Activated naive CD4-positive, alpha-beta T cell treated with anti-CD3 and anti-CD28 coated beads for 36 hours (primary cell): Measurements from ENCODE around the gene SFXN4. TPM values are rescaled to one million over a fixed set of nuclear protein-coding genes. Genes with fewer than 3 reads are reported as not detected.
A peak's percentile ranks its signal among the peaks of the same experiment; 100 is the strongest.
"Not testable (repeated sequence)": the region's sequence is repeated elsewhere in the genome, so short reads cannot be mapped to it uniquely, and the experiment has no call there.

Source experiments
- CTCF ChIA-PET: fragments of 350-600 bp; sonication (Branson Sonifier 250); formaldehyde crosslinking; loops from one replicate; lab custom pipeline; 2021; ENCODE audit warnings: antibody characterized with exemption; lab: Charles Lee
- DNase-seq: peaks from one replicate; pipeline ENCODE4 v3.0.0-alpha.2; 2020
- H3K27ac Mint-ChIP-seq: one replicate; pipeline ENCODE4 v1.8.0; 2021; ENCODE audit warnings: mild to moderate bottlenecking, mixed read lengths
- H3K27me3 Mint-ChIP-seq: one replicate; pipeline ENCODE4 v1.8.0; 2021; ENCODE audit warnings: low read depth, mixed read lengths
- H3K36me3 Mint-ChIP-seq: one replicate; pipeline ENCODE4 v1.8.0; 2021; ENCODE audit warnings: low read depth, mixed read lengths
- H3K4me1 Mint-ChIP-seq: one replicate; pipeline ENCODE4 v1.8.0; 2021; ENCODE audit warnings: low read depth, mixed read lengths
- H3K4me3 Mint-ChIP-seq: one replicate; pipeline ENCODE4 v1.8.0; 2021; ENCODE audit warnings: mild to moderate bottlenecking, moderate library complexity, mixed read lengths
- H3K9me3 Mint-ChIP-seq: one replicate; pipeline ENCODE4 v1.8.0; 2021; ENCODE audit warnings: mixed read lengths
- intact Hi-C: fragments of 100-400 bp; cut with micrococcal nuclease; formaldehyde crosslinking; loops from one replicate; pipeline ENCODE4 v1.15.1; 2023
- total RNA-seq, 2 experiments: library from RNA; stranded (reverse); gene quantifications; one replicate each; pipeline ENCODE4 v1.2.3, GENCODE V29; 2021

SFXN4 gene
- total RNA-seq, 2 experiments from 2014 or later = 46.1 to 51.7 TPM

DNA sequence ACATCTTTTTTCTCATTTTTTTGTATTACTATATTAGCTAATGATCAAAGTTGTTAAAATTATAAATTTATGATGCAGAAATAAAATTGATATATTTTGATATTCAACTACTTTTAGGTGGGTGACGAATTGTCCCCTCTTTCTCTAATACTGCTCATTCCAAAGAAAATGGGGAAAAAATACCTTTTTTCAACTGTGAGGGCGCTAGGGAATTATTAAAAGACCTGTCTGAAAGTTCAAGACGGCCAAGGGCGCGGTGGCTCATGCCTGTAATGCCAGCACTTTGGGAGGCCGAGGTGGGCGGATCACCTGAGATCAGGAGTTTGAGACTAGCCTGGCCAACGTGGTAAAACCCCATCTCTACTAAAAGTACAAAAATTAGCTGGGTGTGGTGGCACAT lies 27.6 kb downstream of the SFXN4 start:
- DNase-seq, intact Hi-C loops, H3K4me3 Mint-ChIP-seq, H3K27me3 Mint-ChIP-seq, H3K9me3 Mint-ChIP-seq: not testable (repeated sequence)
- CTCF ChIA-PET = interaction anchor here (1.7 kb wide), 1 partner anchor 34 kb away, joined by 4 read pairs; the partner anchor contains the start of gene DENND10
- Mint-ChIP-seq H3K4me1 (peaks cover 22% of the 10 kb centered on the region), H3K27ac (peak overlapping the region; percentile 30), H3K36me3 (peaks cover 26% of the 10 kb centered on the region)

DNA sequence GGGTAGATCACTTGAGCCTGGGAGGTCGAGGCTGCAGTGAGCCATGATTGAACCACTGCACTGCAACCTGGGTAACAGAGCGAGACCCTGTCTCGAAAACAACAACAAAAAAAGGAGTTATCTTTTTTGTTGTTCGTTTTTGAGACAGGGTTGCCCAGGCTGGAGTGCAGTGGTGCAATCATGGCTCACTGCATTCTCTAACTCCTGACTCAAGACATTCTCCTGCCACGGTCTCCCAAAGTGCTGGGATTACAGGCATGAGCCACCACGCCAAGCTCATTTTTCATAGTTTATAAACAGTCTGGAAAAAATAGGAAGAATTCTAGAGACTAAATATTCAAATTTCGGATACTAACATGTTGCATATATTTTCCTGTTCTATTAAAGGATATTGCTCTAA lies 29.4 kb downstream of the SFXN4 start:
- H3K36me3 Mint-ChIP-seq = peaks cover 35% of the 10 kb centered on the region
- DNase-seq = no peak
- H3K27ac Mint-ChIP-seq = peak overlapping the region; percentile 53
- intact Hi-C loops = no loop called here
- H3K9me3 Mint-ChIP-seq = no peaks in the 10 kb centered on the region
- H3K27me3 Mint-ChIP-seq = no peaks in the 10 kb centered on the region
- CTCF ChIA-PET = no interaction called here
- H3K4me3 Mint-ChIP-seq = no peak overlapping the region
- H3K4me1 Mint-ChIP-seq = peaks cover 36% of the 10 kb centered on the region

DNA sequence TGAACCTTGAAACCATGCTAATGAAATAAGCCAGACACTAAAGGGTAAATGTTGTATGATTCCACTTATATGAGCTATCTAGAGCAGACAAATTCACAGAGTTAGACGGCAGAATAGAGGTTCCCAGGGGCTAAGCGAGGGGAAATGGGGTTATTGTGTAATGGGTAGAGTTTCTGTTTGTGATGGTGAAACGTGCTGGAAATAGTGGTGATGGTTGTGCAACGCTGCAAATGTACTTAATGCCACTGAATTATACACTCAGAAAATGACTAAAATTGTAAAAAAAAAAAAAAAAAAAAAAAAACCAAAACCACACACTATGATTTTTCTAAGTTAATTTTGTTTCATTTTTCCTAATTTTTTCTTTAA lies 30.0 kb downstream of the SFXN4 start:
- DNase-seq = peak; percentile 40
- no peaks in the 10 kb centered on the region for H3K9me3 Mint-ChIP-seq
- CTCF ChIA-PET = no interaction called here
- H3K27ac Mint-ChIP-seq = peak overlapping the region; percentile 64
- H3K4me3 Mint-ChIP-seq = no peak overlapping the region
- intact Hi-C loops = no loop called here
- H3K4me1 Mint-ChIP-seq = peaks cover 41% of the 10 kb centered on the region
- peaks cover 38% of the 10 kb centered on the region for H3K36me3 Mint-ChIP-seq
- no peaks in the 10 kb centered on the region for H3K27me3 Mint-ChIP-seq

DNA sequence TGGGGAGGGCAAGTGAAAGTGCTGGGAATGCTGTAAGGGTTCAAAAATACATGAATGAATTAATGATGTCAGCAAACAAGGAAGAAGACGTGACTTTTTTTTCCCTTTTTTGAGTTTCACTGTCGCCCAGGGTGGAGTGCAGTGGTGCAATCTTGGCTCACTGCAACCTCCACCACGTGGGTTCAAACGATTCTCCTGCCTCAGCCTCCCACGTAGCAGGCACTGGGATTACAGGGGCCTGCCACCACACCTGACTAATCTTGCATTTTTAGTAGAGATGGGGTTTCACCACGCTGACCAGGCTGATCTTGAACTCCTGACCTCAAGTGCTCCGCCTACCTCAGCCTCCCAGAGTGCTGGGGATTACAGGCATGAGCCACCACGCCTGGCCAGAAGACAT lies 31.6 kb downstream of the SFXN4 start:
- Mint-ChIP-seq H3K36me3 (peaks cover 33% of the 10 kb centered on the region), H3K27me3 (no peaks in the 10 kb centered on the region), H3K4me1 (peaks cover 44% of the 10 kb centered on the region), H3K9me3 (no peaks in the 10 kb centered on the region), H3K27ac (peak overlapping the region; percentile 74), H3K4me3 (no peak overlapping the region)
- intact Hi-C loops = loop anchor here (2.0 kb wide), 3 partner anchors 103 to 369 kb away; no protein-coding TSS in a partner anchor
- DNase-seq = peak; percentile 51
- CTCF ChIA-PET = no interaction called here

DNA sequence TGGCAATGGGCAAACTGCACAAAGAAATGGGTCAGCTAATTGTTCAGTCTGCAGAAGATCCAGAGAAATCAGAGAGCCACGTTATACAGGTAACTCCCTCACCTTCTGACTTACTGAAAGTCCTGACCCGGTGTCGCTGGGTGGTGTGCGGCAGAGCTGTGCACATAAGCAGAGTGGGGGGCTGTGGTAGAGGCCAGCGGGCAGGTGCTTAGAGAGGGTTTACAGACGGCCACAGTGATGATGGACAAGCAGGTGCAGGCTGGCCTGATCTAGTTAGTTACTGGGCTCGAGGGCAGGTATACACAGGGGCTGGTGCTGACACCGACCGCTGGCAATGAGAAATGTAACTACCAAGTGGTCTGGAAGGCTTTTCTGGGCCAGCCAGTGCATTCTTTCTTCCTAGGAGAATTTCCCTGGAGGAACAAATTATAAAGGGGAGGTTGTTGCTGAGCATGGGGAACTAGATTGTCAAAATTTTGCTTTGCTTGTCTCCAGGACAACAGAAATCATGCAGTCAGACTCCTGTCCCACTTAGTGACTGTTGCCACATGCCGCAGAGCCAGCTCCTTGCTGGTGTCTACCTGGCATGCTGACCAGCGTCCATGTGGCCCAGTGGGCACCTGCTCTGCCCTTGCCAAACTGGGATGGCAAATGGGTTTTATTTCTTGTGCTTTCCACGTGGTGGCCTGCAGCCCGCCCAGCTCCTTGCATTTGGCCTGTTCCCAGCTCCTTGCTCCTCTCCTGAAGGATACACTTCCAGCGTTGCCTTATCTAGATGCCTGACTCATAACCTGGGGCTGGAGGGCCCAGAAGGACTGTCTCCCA lies 32.8 kb downstream of the SFXN4 start:
- peaks cover 33% of the 10 kb centered on the region for H3K36me3 Mint-ChIP-seq
- CTCF ChIA-PET = no interaction called here

DNA sequence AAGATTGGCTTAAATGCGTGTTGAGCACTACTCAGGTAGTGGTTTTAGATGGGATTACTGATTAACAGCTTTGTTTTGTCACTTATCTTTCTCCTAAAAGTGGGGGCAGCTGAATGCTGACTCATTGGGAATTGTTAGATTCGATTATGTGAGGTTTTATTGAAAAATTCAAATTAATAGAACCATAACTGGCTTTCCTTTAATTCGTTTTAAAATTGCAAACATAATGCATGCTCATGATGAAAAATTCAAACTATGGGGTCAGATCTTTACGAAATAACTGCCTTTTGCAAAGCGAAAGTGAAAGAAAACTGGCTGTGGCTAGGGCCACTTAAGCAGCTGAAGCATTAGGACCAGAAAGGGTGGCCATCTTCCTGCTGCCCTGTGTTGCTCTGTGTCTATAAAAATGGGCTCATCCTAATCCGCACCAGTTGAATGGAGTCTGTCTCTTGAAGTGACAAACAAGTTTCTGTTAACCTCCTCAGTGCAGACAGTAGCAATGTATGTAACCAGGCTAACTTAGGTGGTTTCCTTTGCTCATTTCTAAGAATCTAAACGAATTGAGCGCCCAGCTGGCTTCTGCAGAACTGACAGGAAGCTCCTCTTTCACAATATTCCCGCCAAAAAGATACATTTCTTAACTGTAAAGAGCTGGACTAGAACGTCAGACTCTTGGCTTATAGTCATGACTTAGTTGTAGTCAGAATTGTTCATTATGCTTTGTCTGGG lies 33.8 kb downstream of the SFXN4 start:
- H3K36me3 Mint-ChIP-seq = peaks cover 33% of the 10 kb centered on the region
- H3K27me3 Mint-ChIP-seq = no peaks in the 10 kb centered on the region
- H3K27ac Mint-ChIP-seq = peak overlapping the region; percentile 99
- CTCF ChIA-PET = interaction anchor here (0.7 to 1.2 kb wide), 5 partner anchors 25 to 66 kb away, joined by 3 to 5 read pairs (median 3); partner anchors contain the start of gene EIF3A
- peaks cover 44% of the 10 kb centered on the region for H3K4me1 Mint-ChIP-seq
- intact Hi-C loops = loop anchor here (1.0 to 2.0 kb wide), 11 partner anchors 27 to 376 kb away; partner anchors contain the start of genes DENND10, EIF3A, PRDX3 and SFXN4
- DNase-seq = peak; percentile 80
- no peaks in the 10 kb centered on the region for H3K9me3 Mint-ChIP-seq
- peak overlapping the region; percentile 80 for H3K4me3 Mint-ChIP-seq

More for the DNA sequence above, 32.8 kb downstream of the SFXN4 start:
- DNase-seq = no peak
- H3K27me3 Mint-ChIP-seq = no peaks in the 10 kb centered on the region
- peaks cover 44% of the 10 kb centered on the region for H3K4me1 Mint-ChIP-seq
- intact Hi-C loops = loop anchor here (1.0 to 2.0 kb wide), 11 partner anchors 28 to 377 kb away; partner anchors contain the start of genes DENND10, EIF3A, PRDX3 and SFXN4
- H3K4me3 Mint-ChIP-seq = peak overlapping the region; percentile 80
- no peaks in the 10 kb centered on the region for H3K9me3 Mint-ChIP-seq
- peak overlapping the region; percentile 99 for H3K27ac Mint-ChIP-seq

DNA sequence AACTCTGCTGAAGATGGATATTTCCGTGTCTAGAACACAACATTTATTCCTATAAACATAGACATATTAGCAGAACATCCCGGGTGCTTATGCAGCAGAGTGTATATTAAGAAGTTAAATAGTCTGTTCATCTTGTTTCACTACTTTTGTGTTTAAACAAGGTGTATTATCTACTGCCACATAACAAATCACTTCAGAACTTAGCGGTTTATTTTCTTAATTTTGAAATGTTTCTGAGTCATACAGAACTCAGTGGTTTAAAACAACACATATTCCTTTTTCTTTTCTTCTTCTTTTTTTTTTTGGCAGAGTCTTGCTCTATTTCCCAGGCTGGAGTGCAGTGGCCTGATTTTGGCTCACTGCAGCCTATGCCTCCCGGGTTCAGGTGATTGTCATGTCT lies 35.8 kb downstream of the SFXN4 start:
- CTCF ChIA-PET = no interaction called here
- Mint-ChIP-seq H3K27me3 (no peaks in the 10 kb centered on the region), H3K9me3 (no peaks in the 10 kb centered on the region), H3K4me1 (peaks cover 35% of the 10 kb centered on the region), H3K27ac (peak overlapping the region; percentile 99), H3K4me3 (no peak overlapping the region), H3K36me3 (peaks cover 38% of the 10 kb centered on the region)
- intact Hi-C loops = no loop called here
- no peak for DNase-seq

DNA sequence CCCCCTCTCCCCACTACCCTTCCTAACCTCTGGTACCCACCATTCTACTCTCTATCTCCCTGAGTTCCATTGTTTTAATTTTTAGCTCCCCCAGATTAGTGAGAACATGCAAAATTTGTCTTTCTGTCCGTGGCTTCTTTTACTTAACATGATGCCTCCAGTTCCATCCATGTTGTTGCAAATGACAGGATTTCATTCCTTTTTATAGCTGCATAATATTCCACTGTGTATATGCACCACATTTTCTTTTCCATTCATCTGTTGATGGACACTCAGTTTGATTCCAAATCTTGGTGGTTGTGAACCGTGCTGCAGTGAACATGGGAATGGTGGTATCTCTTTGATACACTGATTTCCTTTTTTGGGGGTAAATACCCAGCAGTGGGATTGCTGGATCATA lies 39.6 kb downstream of the SFXN4 start:
- Mint-ChIP-seq H3K27me3 (no peaks in the 10 kb centered on the region), H3K4me3 (no peak overlapping the region), H3K27ac (no peak overlapping the region), H3K9me3 (no peaks in the 10 kb centered on the region), H3K4me1 (peaks cover 9% of the 10 kb centered on the region), H3K36me3 (peaks cover 29% of the 10 kb centered on the region)
- CTCF ChIA-PET = no interaction called here
- intact Hi-C loops = no loop called here
- no peak for DNase-seq

DNA sequence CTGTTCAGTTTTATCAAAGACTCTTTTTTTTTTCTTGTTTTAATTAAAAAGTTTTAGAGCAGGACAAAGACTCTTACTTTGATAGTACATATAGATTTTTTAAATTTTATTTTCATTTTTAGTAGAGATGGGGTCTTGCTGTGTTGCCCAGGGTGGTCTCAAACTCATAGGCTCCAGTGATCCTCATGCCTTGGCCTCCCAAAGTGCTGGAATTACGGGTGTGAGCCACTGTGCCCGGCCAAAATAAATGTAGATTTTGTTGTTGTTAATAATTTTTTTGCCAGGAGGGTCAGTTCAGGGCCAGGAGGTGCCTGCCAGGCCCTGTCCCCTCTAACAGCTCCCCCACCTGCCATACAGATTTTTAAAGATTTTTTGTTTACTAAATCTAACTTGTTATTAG lies 44.6 kb downstream of the SFXN4 start:
- DNase-seq = no peak
- Mint-ChIP-seq H3K36me3 (peaks cover 15% of the 10 kb centered on the region), H3K4me1 (peaks cover 3% of the 10 kb centered on the region), H3K4me3 (no peak overlapping the region), H3K27ac (no peak overlapping the region), H3K27me3 (no peaks in the 10 kb centered on the region), H3K9me3 (no peaks in the 10 kb centered on the region)
- CTCF ChIA-PET = interaction anchor here (0.7 kb wide), 1 partner anchor 336 kb away, joined by 3 read pairs; no protein-coding TSS in a partner anchor
- intact Hi-C loops = no loop called here

DNA sequence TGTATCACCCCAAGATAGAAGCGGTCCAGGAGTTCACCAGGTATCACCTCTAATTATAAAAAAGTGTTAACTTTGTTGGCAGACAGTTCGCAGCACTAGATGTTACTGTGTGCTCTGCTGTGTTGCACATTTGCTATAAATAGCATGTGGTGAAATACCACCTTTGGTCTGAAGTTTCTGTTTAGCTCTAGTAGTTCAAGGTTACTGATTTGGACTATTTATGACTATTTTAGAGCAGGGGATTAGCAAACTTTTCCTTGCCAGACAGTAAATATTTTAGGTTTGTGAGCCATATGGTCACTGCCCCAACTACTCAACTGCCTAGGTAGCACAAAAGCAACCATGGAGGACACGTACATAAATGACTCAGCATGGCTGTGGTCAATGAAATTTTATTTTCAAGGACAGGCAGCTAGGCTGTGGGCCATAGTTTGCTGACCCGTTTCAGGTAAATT lies 45.1 kb downstream of the SFXN4 start:
- no peak overlapping the region for H3K27ac Mint-ChIP-seq
- H3K36me3 Mint-ChIP-seq = peaks cover 14% of the 10 kb centered on the region
- CTCF ChIA-PET = interaction anchor here (0.7 kb wide), 1 partner anchor 336 kb away, joined by 3 read pairs; no protein-coding TSS in a partner anchor
- H3K4me1 Mint-ChIP-seq = peaks cover 3% of the 10 kb centered on the region
- no peak overlapping the region for H3K4me3 Mint-ChIP-seq
- no peaks in the 10 kb centered on the region for H3K9me3 Mint-ChIP-seq
- no peaks in the 10 kb centered on the region for H3K27me3 Mint-ChIP-seq
- intact Hi-C loops = no loop called here
- no peak for DNase-seq

DNA sequence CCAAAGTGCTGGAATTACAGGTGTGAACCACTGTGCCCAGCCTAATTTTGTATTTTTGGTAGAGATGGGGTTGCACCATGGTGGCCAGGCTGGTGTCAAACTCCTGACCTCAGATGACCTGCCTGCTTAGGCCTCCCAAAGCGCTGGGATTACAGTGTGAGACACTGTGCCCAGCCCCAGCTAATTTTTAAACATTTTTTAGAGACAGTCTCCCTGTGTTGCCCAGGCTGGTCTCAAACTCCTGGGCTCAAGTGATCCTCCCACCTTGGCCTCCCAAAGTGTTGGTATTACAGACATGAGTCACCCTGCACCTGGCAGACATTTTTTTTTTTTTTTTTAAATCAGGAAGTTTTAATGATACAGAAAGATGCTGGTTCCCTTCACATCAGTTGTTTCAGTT lies 46.1 kb downstream of the SFXN4 start:
- Mint-ChIP-seq H3K27ac (no peak overlapping the region), H3K27me3 (no peaks in the 10 kb centered on the region), H3K9me3 (no peaks in the 10 kb centered on the region), H3K4me3 (no peak overlapping the region), H3K36me3 (peaks cover 14% of the 10 kb centered on the region), H3K4me1 (peaks cover 3% of the 10 kb centered on the region)
- no peak for DNase-seq
- CTCF ChIA-PET = interaction anchor here (0.7 kb wide), 1 partner anchor 154 kb away, joined by 3 read pairs; no protein-coding TSS in a partner anchor
- intact Hi-C loops = no loop called here

DNA sequence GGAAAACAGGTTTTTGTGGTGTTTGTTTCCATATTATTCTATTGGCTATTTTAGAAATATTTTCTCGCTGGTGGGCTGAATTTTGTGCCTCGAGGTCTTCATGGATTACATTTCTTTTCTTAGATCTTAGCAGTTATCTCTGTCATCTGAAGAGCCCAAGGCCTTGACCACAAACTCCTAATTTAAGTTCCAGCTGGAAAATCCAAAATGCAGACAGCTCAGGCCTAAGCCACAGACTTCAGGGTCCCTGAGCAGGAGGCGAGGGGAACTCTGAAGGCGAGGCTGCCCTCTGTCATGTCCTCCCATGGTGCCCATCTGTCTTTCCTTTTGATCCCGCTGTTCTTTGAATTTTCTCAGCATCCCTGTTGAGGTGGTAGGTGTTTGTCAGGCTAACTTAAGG lies 47.3 kb downstream of the SFXN4 start:
- DNase-seq = no peak
- H3K27me3 Mint-ChIP-seq = no peaks in the 10 kb centered on the region
- no peak overlapping the region for H3K4me3 Mint-ChIP-seq
- peaks cover 12% of the 10 kb centered on the region for H3K36me3 Mint-ChIP-seq
- CTCF ChIA-PET = interaction anchor here (0.6 kb wide), 1 partner anchor 14 kb away, joined by 4 read pairs; no protein-coding TSS in a partner anchor
- no peaks in the 10 kb centered on the region for H3K9me3 Mint-ChIP-seq
- intact Hi-C loops = no loop called here
- H3K4me1 Mint-ChIP-seq = peaks cover 3% of the 10 kb centered on the region
- H3K27ac Mint-ChIP-seq = no peak overlapping the region
